ENCODE measurements around the gene DNMBP. TPM values are rescaled to one million over a fixed set of nuclear protein-coding genes. Genes with fewer than 3 reads are reported as not detected.
"Not testable (repeated sequence)": the region's sequence is repeated elsewhere in the genome, so short reads cannot be mapped to it uniquely, and the experiment has no call there.

The DNMBP gene
- total RNA-seq, 1 donor from 2014 or later, result 19.7 TPM

DNA sequence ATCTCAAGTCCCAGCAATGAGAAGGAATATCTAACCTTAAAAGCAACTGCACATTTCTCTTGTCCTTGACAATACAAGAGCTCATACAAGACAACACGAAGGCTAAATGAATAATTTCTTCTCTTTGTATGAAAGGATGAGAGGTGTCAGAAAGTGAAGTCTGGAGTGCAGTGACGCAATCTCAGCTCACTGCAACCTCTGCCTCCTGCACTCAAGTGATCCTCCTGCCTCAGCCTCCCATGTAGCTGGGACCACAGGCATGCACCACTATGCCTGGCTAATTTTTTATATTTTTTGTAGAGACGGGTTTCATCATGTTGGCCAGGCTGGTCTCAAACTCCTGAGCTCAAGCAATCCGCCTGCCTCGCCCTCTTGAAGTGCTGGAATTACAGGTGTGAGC, 24.1 kb downstream of the DNMBP start:
- DNase-seq (ENCODE audit: low spot score), result not testable (repeated sequence)

DNA sequence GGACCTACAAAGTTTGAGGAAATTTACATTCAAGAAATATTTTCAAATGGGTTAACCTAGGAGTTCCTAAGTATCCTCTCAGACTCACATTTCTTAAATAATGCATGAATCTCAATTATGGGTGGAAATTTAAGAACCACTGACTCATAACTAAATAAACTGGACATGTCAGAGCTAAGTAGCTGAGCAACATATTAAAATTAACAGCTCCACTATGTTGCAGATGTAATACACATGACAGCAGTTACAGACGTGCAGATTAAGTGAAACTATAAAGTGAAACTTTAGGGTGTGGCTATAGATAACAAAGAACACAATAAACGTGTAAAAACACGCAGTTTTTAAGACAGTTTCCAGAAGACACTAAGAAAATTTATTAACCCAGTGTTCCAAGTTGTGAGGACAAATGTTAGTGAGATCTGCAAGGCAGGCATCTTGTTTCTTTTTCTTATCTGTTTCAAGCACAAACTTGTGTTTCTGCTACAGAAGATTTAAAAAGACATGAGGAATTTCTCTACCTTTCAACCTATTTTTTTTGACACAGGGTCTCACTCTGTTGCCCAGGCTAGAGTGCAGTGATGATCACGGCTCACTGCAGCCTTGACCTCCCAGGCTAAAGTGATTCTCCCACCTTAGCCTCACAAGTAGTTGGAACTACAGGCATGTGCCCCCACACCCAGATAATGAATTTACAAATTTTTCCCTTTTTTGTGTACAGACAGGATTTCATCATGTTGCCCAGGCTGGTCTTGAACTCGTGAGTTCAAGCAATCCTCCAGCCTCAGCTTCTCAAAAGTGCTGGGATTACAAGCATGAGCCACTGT, 25.3 kb downstream of the DNMBP start:
- no peak for DNase-seq (ENCODE audit: low spot score)

DNA sequence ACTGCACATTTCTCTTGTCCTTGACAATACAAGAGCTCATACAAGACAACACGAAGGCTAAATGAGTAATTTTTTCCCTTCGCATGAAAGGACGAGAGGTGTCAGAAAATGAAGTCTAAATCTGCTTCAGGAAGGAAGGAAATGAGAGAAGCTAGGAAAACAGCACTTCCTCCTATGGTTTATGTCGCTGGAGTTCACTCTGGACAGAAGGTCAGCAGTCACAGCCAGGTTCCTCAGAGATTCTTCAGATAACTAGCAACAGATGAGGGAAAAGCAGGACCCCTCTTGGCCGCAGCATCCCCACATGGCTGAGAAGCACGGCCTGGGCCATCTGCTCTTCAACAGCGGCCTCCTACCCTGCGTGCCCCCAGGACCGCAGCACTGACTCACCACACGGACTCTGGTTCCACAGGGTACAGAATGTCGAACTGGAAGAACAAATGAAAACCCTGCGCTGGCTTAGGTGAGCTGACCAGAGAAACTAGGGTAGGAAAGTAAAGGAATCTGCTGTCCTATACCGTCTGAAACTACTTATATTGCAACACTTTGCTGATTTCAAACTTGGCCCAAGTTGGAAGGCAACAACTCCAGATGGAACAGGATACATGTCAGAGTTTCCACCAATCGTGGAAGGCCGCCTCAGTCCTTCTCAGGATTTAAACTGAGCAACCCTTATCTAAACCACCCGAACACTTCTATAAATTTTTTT, 26.3 kb downstream of the DNMBP start:
- no peak for DNase-seq (ENCODE audit: low spot score)

DNA sequence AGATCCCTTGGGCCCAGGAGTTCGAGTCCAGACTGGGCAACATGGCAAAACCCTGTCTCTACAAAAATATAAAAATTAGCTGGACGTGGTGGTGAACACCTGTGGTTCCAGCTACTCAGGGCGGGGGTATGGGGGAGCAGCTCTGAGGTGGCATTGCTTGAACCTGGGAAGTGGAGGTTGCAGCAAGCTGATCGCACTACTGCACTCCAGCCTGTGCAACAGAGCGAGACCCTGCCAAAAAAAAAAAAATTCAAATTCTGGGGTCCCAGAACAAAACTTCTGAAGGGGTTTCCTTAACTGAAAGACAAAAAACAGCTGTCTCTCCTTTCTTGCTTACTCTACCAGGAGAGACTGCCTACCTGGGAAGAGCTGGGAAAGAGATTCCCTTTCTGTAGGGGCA, 27.0 kb downstream of the DNMBP start:
- DNase-seq (ENCODE audit: low spot score), result no peak

DNA sequence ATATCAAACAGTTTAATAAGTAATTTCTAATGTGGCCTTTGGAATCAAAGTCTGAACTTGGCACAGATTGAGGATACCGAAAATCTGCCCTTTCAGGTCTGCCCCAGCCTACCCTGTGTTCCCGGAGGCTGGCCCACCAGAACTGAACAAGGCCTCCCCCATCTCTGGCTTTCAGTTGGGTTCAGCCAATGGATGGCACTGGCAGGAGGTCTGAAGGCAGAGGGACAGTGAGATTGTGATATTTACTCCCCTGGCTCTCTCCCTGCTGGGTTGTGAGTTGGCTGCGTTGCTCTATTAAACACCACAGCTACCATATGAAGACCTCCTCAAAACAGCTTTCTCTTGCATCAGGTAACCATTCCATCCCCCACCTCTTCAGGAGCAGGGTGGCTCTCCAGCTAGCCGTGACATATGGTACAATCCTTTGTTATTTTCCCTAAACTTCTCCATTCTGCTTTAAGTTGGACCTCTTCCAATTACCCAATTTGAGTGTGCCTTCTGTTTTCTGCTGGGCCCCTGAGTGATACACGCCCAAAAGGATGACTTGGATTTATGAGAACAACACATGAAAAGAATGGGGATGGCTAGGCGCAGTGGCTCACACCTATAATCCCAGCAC, 28.1 kb downstream of the DNMBP start:
- no peak for DNase-seq (ENCODE audit: low spot score)

DNA sequence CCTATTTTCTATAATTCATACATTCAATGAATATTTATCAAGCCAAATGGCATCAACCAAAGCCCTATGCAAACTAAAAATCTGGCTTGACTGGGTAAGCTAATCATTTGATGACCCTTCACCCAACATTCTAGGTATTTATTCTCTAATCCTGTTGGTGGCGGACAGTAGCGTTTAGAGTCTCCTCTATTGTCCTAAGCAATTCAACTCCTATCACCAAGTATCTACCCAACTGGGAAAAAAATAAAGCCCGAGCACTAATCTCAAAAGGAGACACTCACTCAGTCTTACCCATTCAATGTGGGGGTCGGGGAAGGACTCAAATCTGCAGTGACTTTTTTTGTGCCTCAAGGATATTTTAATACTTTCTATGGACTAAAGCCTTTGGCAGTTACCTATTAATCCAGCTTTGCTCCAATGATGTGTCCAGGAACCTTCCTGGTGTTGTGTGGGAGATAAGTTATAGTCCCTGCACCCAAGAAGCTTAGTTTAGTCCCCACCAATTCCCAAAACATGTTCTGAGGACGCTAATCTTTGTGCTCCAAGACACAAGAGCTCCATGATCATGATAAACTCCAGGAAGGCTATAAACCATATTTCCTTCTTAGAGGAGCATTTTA, 30.6 kb downstream of the DNMBP start:
- DNase-seq (ENCODE audit: low spot score), result no peak

DNA sequence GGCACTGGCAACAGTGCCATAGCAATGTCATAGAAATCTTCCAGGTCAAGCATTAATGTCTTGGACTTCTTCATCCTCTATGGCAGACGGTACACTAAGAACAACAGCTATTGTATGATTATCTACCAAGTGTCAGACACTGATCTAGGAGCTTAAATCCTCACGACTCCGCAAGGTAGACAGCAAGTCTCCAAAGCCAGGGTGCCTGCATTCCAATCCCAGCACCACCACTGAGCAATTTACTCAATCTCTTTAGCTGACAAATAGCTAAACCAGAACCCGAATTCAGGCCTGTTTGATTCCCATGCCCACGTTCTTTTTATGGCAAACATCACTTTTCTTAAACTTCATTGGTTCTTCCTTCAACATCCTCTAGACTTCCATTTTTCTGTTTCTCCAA, 31.8 kb downstream of the DNMBP start:
- no peak for DNase-seq (ENCODE audit: low spot score)

- no peak for DNase-seq (ENCODE audit: low spot score)
Measured at GRCh38 chr10:99976886-99977665, 32.7 kb downstream of the DNMBP start.

DNA sequence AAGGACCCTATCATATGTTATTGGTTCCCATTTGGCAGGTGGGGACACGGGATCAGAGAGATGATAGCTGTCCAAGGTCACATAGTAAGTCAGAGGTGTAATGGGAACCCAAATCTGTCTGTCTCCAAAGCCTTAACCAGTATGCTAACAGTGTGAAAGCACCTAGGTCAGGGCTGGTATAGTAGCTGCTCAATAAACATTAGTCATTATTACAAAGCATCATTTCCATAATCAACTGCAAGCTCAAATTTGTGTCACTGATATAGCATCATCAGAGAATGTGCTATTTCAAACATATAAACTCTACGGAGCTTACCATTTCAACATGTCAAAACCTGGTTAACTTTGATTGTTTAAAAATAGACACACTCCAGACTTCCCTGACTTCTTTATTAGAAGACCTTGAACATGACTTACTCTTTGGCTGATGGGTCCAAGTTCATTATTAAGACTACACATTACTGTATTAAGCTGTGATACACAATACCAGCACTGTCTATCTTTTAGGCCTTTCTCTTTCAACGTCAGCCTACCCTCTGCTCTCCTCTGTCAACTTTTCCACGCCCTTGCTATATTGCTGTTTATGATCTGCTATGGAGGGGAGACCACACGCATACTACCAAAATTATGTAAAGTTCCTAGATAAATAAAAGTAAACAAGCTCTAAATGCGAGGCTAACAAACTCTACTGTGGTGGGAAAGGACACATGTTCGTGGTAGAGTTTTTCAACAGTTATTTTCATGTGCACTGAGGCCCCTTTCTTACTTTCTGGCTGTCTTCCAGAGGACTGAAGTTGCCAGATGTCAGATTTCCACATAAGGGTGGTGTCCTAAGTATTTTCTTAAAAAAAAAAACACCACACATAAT, 33.6 kb downstream of the DNMBP start:
- DNase-seq (ENCODE audit: low spot score), result no peak

DNA sequence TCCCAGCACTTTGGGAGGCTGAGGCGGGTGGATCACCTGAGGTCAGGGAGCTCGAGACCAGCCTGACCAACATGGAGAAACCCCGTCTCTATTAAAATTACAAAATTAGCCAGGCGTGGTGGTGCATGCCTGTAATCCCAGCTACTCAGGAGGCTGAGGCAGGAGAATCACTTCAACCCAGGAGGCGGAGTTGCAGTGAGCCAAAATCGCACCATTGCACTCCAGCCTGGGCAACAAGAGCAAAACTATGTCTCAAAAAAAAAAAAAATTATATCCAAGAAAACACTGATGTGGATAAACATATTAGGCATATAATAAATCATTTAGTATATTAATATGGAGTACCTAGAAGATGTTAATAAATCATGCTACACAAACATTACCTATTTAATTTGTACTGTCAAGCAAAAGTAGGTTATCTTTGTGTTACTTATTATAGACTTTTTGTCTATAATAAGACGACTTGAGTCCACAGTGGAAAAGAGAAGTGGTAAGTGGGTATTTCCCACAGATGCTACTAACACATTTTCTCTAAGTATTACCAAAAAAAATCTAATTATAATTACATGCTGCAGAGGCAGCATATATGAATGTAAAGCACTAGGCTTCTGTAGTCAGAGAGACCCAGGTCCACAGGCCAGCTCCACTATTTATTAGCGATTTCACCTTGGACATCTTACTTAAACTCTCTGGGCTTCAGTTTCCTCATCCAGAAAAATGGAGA, 34.5 kb downstream of the DNMBP start:
- DNase-seq (ENCODE audit: low spot score), result no peak

DNA sequence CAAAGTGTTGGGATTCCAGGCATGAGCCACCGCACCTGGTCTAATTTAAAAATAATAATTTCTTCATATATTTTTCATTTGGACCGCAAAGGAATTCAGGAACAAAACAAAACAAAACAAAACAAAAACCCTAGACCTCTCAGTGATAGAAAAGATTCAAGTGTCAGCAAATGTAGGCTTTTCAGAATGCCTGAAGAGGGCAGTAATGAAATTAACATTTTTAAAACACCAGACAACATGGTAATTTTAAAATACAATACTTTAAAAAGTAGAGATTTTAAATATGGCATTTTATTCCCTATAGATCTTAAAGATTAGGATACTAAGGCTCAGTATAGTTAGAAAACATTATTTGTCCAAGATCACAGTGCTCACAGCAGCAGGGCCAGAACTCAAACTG, 36.6 kb downstream of the DNMBP start:
- DNase-seq (ENCODE audit: low spot score), result no peak

DNA sequence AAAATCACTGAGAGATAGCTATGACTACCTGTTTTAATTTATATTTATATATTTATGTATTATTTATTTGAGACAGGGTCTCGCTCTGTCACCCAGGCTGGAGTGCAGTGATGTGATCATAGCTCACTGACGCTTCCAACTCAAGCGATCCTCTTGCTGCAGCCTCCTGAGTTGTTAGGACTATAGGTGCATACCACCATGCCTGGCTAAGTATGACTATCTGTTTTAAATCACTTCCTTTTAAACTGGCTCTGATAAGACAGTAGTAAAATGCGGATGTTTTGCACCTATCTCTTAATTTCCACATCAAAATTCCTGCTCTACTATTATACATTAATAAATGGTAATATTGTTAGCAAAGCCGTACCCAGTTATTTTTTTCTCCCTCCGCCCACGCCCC, 41.8 kb downstream of the DNMBP start:
- no peak for DNase-seq (ENCODE audit: low spot score)

DNA sequence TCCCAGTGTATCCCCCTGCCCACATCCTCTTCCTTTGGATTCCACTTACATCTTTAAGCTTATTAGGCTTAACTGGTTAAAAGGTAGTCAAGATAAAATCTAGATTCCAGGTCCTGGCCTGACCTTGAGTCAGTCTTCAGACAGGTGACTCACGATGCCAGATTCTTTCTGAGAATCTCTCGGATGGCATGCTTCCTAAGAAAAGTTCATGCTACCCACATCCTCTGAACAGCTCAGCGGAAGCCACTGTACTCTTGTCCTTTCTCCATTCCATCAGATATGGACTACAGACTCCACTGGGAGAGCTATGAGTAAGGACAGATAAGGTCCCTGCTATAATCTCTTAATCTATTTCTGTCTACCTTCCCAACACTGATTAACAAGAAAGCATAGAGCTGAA, 43.4 kb downstream of the DNMBP start:
- no peak for DNase-seq (ENCODE audit: low spot score)

- DNase-seq (ENCODE audit: low spot score), result no peak
Measured at GRCh38 chr10:99965700-99966099, 44.0 kb downstream of the DNMBP start.

GRCh38 chr10:99964791-99965190, 45.0 kb downstream of the DNMBP start:
- no peak for DNase-seq (ENCODE audit: low spot score)

DNA sequence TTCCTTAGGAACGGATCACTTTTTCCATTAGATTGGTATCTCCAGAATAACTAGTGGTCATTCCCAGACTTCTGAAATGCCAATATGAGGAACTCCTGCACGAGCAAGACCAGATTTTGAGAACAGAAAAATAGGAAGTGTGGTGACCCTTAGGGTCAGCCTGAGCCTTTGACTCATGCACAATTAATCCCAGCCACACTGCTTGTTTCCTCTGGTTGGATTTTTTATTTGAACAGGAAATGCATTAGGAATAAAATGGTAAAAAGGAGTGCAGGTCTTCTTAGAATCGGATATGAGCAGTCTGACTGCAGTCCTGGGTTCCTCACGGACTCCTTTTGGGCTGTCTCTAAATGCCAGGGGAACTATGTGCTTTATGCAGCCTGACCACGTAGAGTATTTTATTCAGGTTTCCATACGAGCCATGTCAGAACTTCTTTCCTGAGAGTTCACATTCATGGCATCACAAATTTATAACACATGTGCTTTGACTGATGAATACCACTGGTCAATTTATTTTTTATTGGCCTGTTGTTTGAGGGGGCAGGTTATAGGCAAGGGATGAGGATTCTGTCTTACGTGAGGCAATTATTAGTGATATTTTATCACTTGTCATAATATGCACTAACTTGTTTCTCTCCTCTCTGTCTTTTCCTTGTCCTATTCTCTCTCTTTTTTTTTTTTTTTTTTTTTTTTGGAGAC, 46.1 kb downstream of the DNMBP start:
- DNase-seq (ENCODE audit: low spot score), result not testable (repeated sequence)

DNA sequence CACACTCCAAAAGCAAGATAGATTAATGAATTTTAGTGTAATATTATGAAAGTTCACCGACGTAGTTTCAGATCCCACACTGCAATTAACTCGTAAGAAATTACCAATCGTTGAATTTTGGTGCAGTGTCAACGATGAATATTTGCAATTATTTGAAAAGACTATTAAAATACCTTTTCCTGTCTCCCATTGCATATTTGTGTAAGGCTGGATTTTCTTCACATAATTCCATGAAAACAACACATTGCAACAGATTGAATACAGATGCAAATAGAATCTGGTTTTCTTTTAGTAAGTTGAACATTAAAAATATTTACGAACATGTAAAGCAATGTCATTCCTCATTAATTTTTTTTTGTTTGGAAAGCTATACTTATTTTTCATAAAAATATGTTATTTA, 50.9 kb downstream of the DNMBP start:
- no peak for DNase-seq (ENCODE audit: low spot score)

GRCh38 chr10:99958302-99958701, 51.4 kb downstream of the DNMBP start:
- DNase-seq (ENCODE audit: low spot score), result no peak

- not testable (repeated sequence) for DNase-seq (ENCODE audit: low spot score)
Measured at GRCh38 chr10:99953510-99953909, 56.2 kb downstream of the DNMBP start.
